GM12872 (cell line): ENCODE results near the gene COMP.

Experiments used
- CTCF ChIP-seq: IDR thresholded peaks from 3 replicates; pipeline ENCODE4 v1.5.1; 2011; ENCODE audit warnings: low read depth, mild to moderate bottlenecking, low read length, moderate library complexity; ENCODE audit not compliant: insufficient read depth

Gene COMP

GRCh38 chr19:18832306-18833140 lies 41.4 kb upstream of the COMP start:
- peak; percentile 45; the same call in 2 of the 3 replicates for TF ChIP-seq CTCF

- 0 out of 3 replicates have a peak, but pooled peaks have one; percentile 12 for TF ChIP-seq CTCF
Observed at GRCh38 chr19:18831524-18832305, 40.6 kb upstream of the COMP start, which contains the start of gene UPF1. UPF1 (plus strand) TSS chr19:18831959; CDS start chr19:18832210, 251 bp downstream.

GRCh38 chr19:18830488-18830887 lies 39.4 kb upstream of the COMP start:
- TF ChIP-seq CTCF = no peak

GRCh38 chr19:18828786-18829185 lies 37.7 kb upstream of the COMP start:
- TF ChIP-seq CTCF = no peak

GRCh38 chr19:18817574-18817973 lies 26.5 kb upstream of the COMP start:
- TF ChIP-seq CTCF = no peak

GRCh38 chr19:18815673-18816072 lies 24.6 kb upstream of the COMP start:
- TF ChIP-seq CTCF = no peak

- TF ChIP-seq CTCF = no peak
Observed at GRCh38 chr19:18814063-18814462, 23.0 kb upstream of the COMP start.
